ENCODE data around the gene PAN2. TPM values are rescaled to one million over a fixed set of nuclear protein-coding genes. Genes with fewer than 3 reads are reported as not detected.

PAN2 gene
- total RNA-seq, 1 experiment from 2014 or later = 71.9 TPM

DNA sequence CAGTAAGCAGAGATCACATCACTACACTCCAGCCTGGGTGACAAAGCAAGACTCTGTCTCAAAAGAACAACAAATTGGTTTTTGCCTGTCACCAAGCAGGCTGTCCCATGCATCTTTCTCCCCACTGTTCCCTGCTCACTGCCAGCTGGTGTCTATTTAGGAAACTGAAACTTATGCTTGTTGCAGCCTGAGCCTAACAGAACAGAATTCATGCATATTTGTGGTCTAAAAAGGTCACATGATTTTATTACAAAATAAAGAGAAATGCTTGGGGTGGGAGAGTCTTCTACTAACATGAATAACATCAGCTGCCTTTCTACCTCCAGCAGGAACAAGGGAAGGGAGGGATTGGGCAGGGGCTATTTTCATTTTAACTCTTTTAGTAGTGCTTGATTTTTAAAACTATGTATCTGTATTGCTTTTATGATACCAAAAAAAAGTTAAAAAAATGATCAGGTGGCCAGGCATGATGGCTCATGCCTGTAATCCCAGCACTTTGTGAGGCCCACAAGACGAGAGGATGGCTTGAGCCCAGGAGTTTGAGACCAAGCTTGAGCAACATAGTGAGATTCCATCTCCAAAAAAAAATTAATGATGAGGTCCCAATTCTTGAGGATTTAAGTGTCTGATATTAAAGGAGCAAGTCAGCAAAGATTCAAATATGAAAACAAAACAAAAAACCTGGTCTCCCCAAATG is 25.2 kb upstream of the PAN2 start:
- ChIA-PET CTCF (no interaction called here), POLR2A (interaction anchor here (0.5 to 0.6 kb wide), 2 partner anchors 7 to 250 kb away, joined by 3 read pairs; no protein-coding TSS in a partner anchor)
- no peak for TF ChIP-seq SIN3A (IDR thresholded peaks at IDR 0.05; ENCODE audit: borderline replicate concordance, insufficient read depth, low read depth, low read length)
- TF ChIP-seq, protein P1, sequence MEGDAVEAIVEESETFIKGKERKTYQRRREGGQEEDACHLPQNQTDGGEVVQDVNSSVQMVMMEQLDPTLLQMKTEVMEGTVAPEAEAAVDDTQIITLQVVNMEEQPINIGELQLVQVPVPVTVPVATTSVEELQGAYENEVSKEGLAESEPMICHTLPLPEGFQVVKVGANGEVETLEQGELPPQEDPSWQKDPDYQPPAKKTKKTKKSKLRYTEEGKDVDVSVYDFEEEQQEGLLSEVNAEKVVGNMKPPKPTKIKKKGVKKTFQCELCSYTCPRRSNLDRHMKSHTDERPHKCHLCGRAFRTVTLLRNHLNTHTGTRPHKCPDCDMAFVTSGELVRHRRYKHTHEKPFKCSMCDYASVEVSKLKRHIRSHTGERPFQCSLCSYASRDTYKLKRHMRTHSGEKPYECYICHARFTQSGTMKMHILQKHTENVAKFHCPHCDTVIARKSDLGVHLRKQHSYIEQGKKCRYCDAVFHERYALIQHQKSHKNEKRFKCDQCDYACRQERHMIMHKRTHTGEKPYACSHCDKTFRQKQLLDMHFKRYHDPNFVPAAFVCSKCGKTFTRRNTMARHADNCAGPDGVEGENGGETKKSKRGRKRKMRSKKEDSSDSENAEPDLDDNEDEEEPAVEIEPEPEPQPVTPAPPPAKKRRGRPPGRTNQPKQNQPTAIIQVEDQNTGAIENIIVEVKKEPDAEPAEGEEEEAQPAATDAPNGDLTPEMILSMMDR (IDR thresholded peaks at IDR 0.05) = no peak
- no peak for TF ChIP-seq TCF7L2 (IDR thresholded peaks at IDR 0.05; ENCODE audit: low read depth, low read length)
- TF ChIP-seq, protein P2, sequence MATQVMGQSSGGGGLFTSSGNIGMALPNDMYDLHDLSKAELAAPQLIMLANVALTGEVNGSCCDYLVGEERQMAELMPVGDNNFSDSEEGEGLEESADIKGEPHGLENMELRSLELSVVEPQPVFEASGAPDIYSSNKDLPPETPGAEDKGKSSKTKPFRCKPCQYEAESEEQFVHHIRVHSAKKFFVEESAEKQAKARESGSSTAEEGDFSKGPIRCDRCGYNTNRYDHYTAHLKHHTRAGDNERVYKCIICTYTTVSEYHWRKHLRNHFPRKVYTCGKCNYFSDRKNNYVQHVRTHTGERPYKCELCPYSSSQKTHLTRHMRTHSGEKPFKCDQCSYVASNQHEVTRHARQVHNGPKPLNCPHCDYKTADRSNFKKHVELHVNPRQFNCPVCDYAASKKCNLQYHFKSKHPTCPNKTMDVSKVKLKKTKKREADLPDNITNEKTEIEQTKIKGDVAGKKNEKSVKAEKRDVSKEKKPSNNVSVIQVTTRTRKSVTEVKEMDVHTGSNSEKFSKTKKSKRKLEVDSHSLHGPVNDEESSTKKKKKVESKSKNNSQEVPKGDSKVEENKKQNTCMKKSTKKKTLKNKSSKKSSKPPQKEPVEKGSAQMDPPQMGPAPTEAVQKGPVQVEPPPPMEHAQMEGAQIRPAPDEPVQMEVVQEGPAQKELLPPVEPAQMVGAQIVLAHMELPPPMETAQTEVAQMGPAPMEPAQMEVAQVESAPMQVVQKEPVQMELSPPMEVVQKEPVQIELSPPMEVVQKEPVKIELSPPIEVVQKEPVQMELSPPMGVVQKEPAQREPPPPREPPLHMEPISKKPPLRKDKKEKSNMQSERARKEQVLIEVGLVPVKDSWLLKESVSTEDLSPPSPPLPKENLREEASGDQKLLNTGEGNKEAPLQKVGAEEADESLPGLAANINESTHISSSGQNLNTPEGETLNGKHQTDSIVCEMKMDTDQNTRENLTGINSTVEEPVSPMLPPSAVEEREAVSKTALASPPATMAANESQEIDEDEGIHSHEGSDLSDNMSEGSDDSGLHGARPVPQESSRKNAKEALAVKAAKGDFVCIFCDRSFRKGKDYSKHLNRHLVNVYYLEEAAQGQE (IDR thresholded peaks at IDR 0.05; ENCODE audit: insufficient read depth in 1 of 2, low read depth in 2 of 2, low read length in 1 of 2) = no peak
- no peak for TF ChIP-seq POLR2AphosphoS5 (IDR thresholded peaks at IDR 0.05; ENCODE audit: low read depth, low read length)
- no peak for DNase-seq (ENCODE audit: low read depth, low spot score)
- intact Hi-C loops (cut with micrococcal nuclease; ENCODE audit: unreplicated experiment) (no loop called here), in situ Hi-C loops (cut with HindIII; ENCODE audit: low pct_unique_long_range_greater_than_20kb, low sequenced_read_pairs) (no loop called here)
- Histone ChIP-seq H3K27ac (ENCODE audit: low read length) (peak overlapping the region; percentile 96), H3K27me3 (ENCODE audit: control insufficient read depth, insufficient read depth, low read length) (no peaks in the 10 kb centered on the region), H3K4me1 (ENCODE audit: control insufficient read depth, insufficient read depth, low read length) (peaks cover 8% of the 10 kb centered on the region), H3K4me3 (ENCODE audit: low read depth in 2 of 2, low read length in 2 of 2) (peak overlapping the region; percentile 87 to 95), H3K9me3 (ENCODE audit: control insufficient read depth, insufficient read depth, low read depth, low read length) (no peaks in the 10 kb centered on the region), H3K36me3 (ENCODE audit: control insufficient read depth, insufficient read depth, low read length) (no peaks in the 10 kb centered on the region; the same call in 1 of the 2 replicates)
- no TSS peak for BruUV-seq (replicated peaks)
- no peak for ATAC-seq

DNA sequence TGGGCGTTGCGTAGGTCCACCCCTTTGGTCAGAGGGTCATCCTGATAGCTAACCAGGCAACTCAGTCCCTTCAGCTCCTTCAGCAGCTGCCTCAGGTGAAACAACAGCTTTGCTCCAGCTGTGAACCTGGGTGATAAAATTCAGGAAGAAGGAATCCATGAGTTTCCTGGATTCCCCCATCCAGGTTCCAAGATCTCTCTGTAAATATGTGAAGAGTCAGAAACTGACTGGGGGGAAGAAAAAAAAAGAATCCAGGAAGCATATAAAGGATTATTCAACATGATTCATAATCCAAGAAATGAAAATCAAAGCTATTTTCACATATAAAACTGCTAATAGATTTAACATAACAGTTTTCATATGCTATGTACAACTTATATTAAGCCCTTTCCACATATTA is 17.5 kb upstream of the PAN2 start:
- POLR2A ChIA-PET = interaction anchor here (1.0 kb wide), 1 partner anchor 9 kb away, joined by 3 read pairs; the partner anchor contains the start of gene STAT2
- H3K36me3 ChIP-seq (ENCODE audit: control insufficient read depth, insufficient read depth, low read length) = 0 out of 2 replicates have a peak, but pooled peaks cover 5% of the 10 kb centered on the region
- CTCF ChIA-PET = no interaction called here

More for the DNA sequence above, 17.5 kb upstream of the PAN2 start:
- Histone ChIP-seq H3K9me3 (ENCODE audit: control insufficient read depth, insufficient read depth, low read depth, low read length) (no peaks in the 10 kb centered on the region), H3K27ac (ENCODE audit: low read length) (no peak overlapping the region), H3K4me3 (ENCODE audit: low read depth in 2 of 2, low read length in 2 of 2) (no peak overlapping the region), H3K27me3 (ENCODE audit: control insufficient read depth, insufficient read depth, low read length) (no peaks in the 10 kb centered on the region), H3K4me1 (ENCODE audit: control insufficient read depth, insufficient read depth, low read length) (no peaks in the 10 kb centered on the region)
- in situ Hi-C loops (cut with HindIII; ENCODE audit: low pct_unique_long_range_greater_than_20kb, low sequenced_read_pairs) = no loop called here
- DNase-seq (ENCODE audit: low read depth, low spot score) (no peak), ATAC-seq (no peak)
- intact Hi-C loops (cut with micrococcal nuclease; ENCODE audit: unreplicated experiment) = no loop called here
- TF ChIP-seq POLR2AphosphoS5 (IDR thresholded peaks at IDR 0.05; ENCODE audit: low read depth, low read length) = no peak
- no peak for TF ChIP-seq SIN3A (IDR thresholded peaks at IDR 0.05; ENCODE audit: borderline replicate concordance, insufficient read depth, low read depth, low read length)
- no peak for TF ChIP-seq TCF7L2 (IDR thresholded peaks at IDR 0.05; ENCODE audit: low read depth, low read length)
- TF ChIP-seq, protein P1 (IDR thresholded peaks at IDR 0.05) = no peak
- TF ChIP-seq, protein P2 (IDR thresholded peaks at IDR 0.05; ENCODE audit: insufficient read depth in 1 of 2, low read depth in 2 of 2, low read length in 1 of 2) = no peak
- BruUV-seq (replicated peaks) = no TSS peak
